ENCODE results near the gene HADHB.

Gene HADHB

DNA sequence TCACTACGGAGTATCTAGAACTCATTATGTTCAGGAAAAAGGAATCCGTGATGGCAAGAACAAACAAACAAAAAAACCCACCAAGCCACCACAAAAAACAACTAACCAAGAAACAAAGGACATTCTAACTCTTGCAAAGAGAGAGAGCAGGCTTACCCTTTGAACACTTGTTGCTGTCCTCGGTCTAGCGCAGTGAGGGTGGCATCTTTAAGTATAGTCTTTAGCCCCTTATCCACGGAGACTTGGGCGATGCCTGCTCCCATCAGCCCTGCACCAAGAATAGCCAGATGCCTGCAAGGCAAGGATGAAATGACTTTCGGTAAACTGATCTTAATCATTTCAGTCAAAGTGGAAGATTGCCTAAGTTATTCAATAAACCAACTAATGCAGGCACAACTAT lies 40.8 kb upstream of the HADHB start:
- TF ChIP-seq, protein P1, sequence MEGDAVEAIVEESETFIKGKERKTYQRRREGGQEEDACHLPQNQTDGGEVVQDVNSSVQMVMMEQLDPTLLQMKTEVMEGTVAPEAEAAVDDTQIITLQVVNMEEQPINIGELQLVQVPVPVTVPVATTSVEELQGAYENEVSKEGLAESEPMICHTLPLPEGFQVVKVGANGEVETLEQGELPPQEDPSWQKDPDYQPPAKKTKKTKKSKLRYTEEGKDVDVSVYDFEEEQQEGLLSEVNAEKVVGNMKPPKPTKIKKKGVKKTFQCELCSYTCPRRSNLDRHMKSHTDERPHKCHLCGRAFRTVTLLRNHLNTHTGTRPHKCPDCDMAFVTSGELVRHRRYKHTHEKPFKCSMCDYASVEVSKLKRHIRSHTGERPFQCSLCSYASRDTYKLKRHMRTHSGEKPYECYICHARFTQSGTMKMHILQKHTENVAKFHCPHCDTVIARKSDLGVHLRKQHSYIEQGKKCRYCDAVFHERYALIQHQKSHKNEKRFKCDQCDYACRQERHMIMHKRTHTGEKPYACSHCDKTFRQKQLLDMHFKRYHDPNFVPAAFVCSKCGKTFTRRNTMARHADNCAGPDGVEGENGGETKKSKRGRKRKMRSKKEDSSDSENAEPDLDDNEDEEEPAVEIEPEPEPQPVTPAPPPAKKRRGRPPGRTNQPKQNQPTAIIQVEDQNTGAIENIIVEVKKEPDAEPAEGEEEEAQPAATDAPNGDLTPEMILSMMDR (IDR thresholded peaks at IDR 0.05; ENCODE audit: unreplicated experiment in 3 of 3) = no peak
- Mint-ChIP-seq H3K27ac (no peak overlapping the region), H3K4me1 (no peaks in the 10 kb centered on the region), H3K9me3 (no peaks in the 10 kb centered on the region), H3K27me3 (ENCODE audit: low read depth) (no peaks in the 10 kb centered on the region), H3K36me3 (ENCODE audit: low read depth) (peaks cover 70% of the 10 kb centered on the region), H3K4me3 (no peak overlapping the region)

DNA sequence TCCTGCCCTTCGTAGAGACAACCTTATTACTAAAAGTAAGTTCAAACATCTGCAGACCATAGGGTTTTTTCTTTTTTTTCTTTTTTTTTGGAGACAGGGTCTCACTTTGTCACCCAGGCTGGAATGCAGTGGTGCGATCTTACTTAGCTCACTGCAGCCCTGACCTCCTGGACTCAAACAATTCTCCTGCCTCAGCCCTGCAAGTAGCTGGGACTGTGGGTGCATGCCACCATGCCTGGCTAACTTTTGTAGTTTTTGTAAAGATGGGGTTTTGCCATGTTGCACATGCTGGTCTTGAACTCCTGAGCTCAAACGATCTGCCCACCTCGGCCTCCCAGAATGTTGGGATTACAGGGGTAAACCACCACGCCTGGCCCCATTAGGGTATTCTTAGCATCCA lies 32.7 kb upstream of the HADHB start:
- TF ChIP-seq, protein P1 (IDR thresholded peaks at IDR 0.05; ENCODE audit: unreplicated experiment in 3 of 3) = no peak
- H3K36me3 Mint-ChIP-seq (ENCODE audit: low read depth) = peaks cover 76% of the 10 kb centered on the region
- no peak overlapping the region for H3K27ac Mint-ChIP-seq
- H3K9me3 Mint-ChIP-seq = peaks cover 4% of the 10 kb centered on the region
- H3K27me3 Mint-ChIP-seq (ENCODE audit: low read depth) = no peaks in the 10 kb centered on the region
- no peaks in the 10 kb centered on the region for H3K4me1 Mint-ChIP-seq
- no peak overlapping the region for H3K4me3 Mint-ChIP-seq

DNA sequence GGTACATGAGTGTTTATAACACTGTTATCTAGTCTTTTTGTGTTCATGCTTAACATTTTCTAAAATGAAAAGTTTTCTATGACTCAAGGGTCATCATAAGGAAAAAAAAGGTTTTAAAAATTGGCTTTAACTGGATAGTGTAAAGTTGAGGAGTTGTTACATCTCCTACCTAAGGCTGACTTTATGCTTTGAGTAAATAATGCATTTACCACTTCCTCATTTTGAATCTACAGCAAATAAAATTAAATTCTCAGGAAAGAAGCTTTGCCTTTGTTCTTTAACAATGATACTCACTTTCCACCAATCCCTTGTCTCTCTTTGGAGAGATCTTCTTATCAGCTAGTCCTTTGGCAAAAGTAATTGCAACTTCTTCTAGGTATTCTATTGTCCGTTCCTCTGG lies 30.0 kb upstream of the HADHB start:
- Mint-ChIP-seq H3K4me1 (no peaks in the 10 kb centered on the region), H3K36me3 (ENCODE audit: low read depth) (peaks cover 82% of the 10 kb centered on the region), H3K9me3 (peaks cover 19% of the 10 kb centered on the region), H3K27me3 (ENCODE audit: low read depth) (no peaks in the 10 kb centered on the region), H3K27ac (no peak overlapping the region), H3K4me3 (no peak overlapping the region)
- TF ChIP-seq, protein P1 (IDR thresholded peaks at IDR 0.05; ENCODE audit: unreplicated experiment in 3 of 3) = no peak

DNA sequence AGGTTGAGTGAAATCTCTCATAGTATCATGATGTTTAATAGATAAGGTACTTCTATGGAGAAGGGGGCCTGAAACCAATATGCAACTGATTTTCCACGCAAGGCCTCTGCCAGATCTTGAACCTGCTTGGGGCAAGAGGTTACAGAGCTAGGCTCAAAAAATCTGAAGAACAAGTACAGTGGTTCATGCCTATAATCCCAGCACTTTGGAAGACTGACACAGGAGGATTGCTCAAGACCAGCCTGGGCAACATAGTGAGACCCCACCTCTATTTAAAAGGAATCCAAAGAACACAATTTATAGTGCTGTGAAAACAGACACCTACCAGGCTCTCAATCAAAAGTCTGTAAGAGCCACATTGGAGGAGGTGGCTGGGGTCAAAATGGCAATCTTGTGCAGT lies 28.9 kb upstream of the HADHB start:
- TF ChIP-seq, protein P1 (IDR thresholded peaks at IDR 0.05; ENCODE audit: unreplicated experiment in 3 of 3) = no peak
- H3K36me3 Mint-ChIP-seq (ENCODE audit: low read depth) = peaks cover 88% of the 10 kb centered on the region
- no peaks in the 10 kb centered on the region for H3K27me3 Mint-ChIP-seq (ENCODE audit: low read depth)
- no peak overlapping the region for H3K4me3 Mint-ChIP-seq
- no peaks in the 10 kb centered on the region for H3K4me1 Mint-ChIP-seq
- peaks cover 19% of the 10 kb centered on the region for H3K9me3 Mint-ChIP-seq
- H3K27ac Mint-ChIP-seq = no peak overlapping the region

DNA sequence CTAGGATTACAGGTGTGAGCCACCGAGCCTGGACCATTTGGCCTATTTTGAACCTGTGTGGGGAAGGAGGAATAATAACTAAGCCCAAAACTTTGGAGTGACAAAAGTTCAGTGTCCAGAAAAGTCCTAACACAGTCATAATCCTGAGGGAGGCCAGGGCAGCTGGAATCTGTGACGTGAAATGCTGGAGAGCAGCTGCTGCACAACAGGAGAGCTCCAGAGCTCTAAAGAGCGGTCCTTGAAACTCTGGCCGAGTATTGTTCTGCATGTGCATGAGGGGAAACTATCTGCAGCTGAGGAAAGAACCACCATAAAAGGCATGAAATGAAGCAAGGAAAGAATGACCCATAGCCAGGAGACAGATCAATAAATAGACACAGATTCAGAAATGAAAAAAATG lies 28.2 kb upstream of the HADHB start:
- peaks cover 86% of the 10 kb centered on the region for H3K36me3 Mint-ChIP-seq (ENCODE audit: low read depth)
- no peak overlapping the region for H3K4me3 Mint-ChIP-seq
- TF ChIP-seq, protein P1 (IDR thresholded peaks at IDR 0.05; ENCODE audit: unreplicated experiment in 3 of 3) = no peak
- H3K27ac Mint-ChIP-seq = no peak overlapping the region
- H3K9me3 Mint-ChIP-seq = peaks cover 19% of the 10 kb centered on the region
- no peaks in the 10 kb centered on the region for H3K27me3 Mint-ChIP-seq (ENCODE audit: low read depth)
- H3K4me1 Mint-ChIP-seq = no peaks in the 10 kb centered on the region

DNA sequence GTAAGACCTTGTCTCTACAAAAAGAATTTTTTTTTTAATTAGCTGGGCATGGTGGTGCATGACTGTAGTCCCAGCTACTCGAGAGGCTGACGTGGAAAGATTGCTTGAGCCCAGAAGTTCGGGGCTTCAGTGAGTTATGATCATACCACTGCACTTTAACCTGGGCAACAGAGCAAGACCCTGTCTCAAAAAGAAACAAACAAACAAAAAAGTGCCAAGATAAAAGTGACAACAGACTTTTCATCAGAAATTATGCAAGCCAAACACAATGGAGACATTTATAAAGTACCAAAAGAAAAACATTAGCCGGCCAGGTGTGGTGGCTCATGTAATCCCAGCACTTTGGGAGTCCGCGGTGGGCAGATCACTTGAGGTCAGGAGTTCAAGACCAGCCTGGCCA lies 27.0 kb upstream of the HADHB start:
- H3K4me3 Mint-ChIP-seq = no peak overlapping the region
- TF ChIP-seq, protein P1 (IDR thresholded peaks at IDR 0.05; ENCODE audit: unreplicated experiment in 3 of 3) = no peak
- H3K4me1 Mint-ChIP-seq = no peaks in the 10 kb centered on the region
- no peak overlapping the region for H3K27ac Mint-ChIP-seq
- H3K36me3 Mint-ChIP-seq (ENCODE audit: low read depth) = peaks cover 76% of the 10 kb centered on the region
- H3K27me3 Mint-ChIP-seq (ENCODE audit: low read depth) = no peaks in the 10 kb centered on the region
- H3K9me3 Mint-ChIP-seq = peaks cover 19% of the 10 kb centered on the region
